NAMALWA (cell line): ENCODE measurements around the gene KCNC4.

Experiments
- DNase-seq: peaks from one replicate; pipeline ENCODE4 v3.0.0-alpha.2; 2015; ENCODE audit warnings: low spot score

Gene KCNC4

GRCh38 chr1:110212169-110213142 lies 2.3 kb downstream of the KCNC4 start:
- no peak for DNase-seq

GRCh38 chr1:110213143-110213540 lies 3.0 kb downstream of the KCNC4 start:
- no peak for DNase-seq

- DNase-seq = no peak
Measured at GRCh38 chr1:110214454-110215404, 4.6 kb downstream of the KCNC4 start.

- no peak for DNase-seq
Measured at GRCh38 chr1:110215621-110216515, 5.8 kb downstream of the KCNC4 start.

- no peak for DNase-seq
Measured at GRCh38 chr1:110216844-110217444, 6.8 kb downstream of the KCNC4 start.

- DNase-seq = no peak
Measured at GRCh38 chr1:110218137-110218536, 8.0 kb downstream of the KCNC4 start.

GRCh38 chr1:110218739-110219138 lies 8.6 kb downstream of the KCNC4 start:
- DNase-seq = no peak

- no peak for DNase-seq
Measured at GRCh38 chr1:110220324-110220723, 10.2 kb downstream of the KCNC4 start.

- DNase-seq = no peak
Measured at GRCh38 chr1:110221119-110221518, 11.0 kb downstream of the KCNC4 start.

GRCh38 chr1:110223127-110223526 lies 13.0 kb downstream of the KCNC4 start:
- DNase-seq = no peak

GRCh38 chr1:110223581-110223980 lies 13.5 kb downstream of the KCNC4 start:
- DNase-seq = no peak

- DNase-seq = no peak
Measured at GRCh38 chr1:110224240-110224995, 14.3 kb downstream of the KCNC4 start.

- DNase-seq = no peak
Measured at GRCh38 chr1:110225212-110225611, 15.1 kb downstream of the KCNC4 start.

- no peak for DNase-seq
Measured at GRCh38 chr1:110225756-110226404, 15.8 kb downstream of the KCNC4 start.

GRCh38 chr1:110227774-110228173 lies 17.7 kb downstream of the KCNC4 start:
- DNase-seq = no peak

- no peak for DNase-seq
Measured at GRCh38 chr1:110228381-110228780, 18.3 kb downstream of the KCNC4 start.

- DNase-seq = no peak
Measured at GRCh38 chr1:110228869-110229268, 18.8 kb downstream of the KCNC4 start.

GRCh38 chr1:110229348-110230001 lies 19.4 kb downstream of the KCNC4 start:
- no peak for DNase-seq
